Esophagus squamous epithelium (tissue), 5 donors: ENCODE results near the gene NDRG3. TPM values are rescaled to one million over a fixed set of nuclear protein-coding genes. Genes with fewer than 3 reads are reported as not detected.

ENCODE experiments used
- DNase-seq: peaks from one replicate; lab custom pipeline; 2025; lab: John Stamatoyannopoulos, UW
- H3K27ac ChIP-seq, 4 donors: fragments of 200-600 bp; sonication (generic); one replicate each; pipeline ENCODE4 v1.5.1; 2016 to 2019; ENCODE audit warnings: mild to moderate bottlenecking in 1 of 4
- H3K27me3 ChIP-seq, 4 donors: fragments of 200-600 bp; sonication (generic); 1 replicate in 3 of 4; 2 replicates in 1 of 4; pipeline versions ENCODE4 v1.5.1 to v1.6.0; 2017 to 2021; ENCODE audit warnings: antibody characterized with exemption in 1 of 4
- H3K36me3 ChIP-seq, 3 donors: fragments of 200-600 bp; sonication (generic); one replicate each; pipeline ENCODE4 v1.5.1; 2016 to 2019
- H3K4me1 ChIP-seq, 3 donors: fragments of 200-600 bp; sonication (generic); one replicate each; pipeline ENCODE4 v1.5.1; 2017 to 2019
- H3K4me3 ChIP-seq, 4 donors: fragments of 200-600 bp; sonication (generic); 1 replicate in 3 of 4; 2 replicates in 1 of 4; pipeline ENCODE4 v1.5.1; 2016 to 2019; ENCODE audit warnings: mild to moderate bottlenecking in 2 of 4, moderate library complexity in 1 of 4
- H3K9me3 ChIP-seq, 3 donors: fragments of 200-600 bp; sonication (generic); one replicate each; pipeline ENCODE4 v1.5.1; 2016 to 2019
- CTCF ChIP-seq, 6 experiments: fragments of 450-650 bp in 4 of 6; fragments of 200-600 bp in 2 of 6; sonication (generic) in 2 of 6; IDR thresholded peaks; one replicate each; pipeline ENCODE4 v1.5.1; 2016 to 2019; ENCODE audit warnings: antibody characterized with exemption in 6 of 6, mild to moderate bottlenecking in 4 of 6, moderate library complexity in 4 of 6
- POLR2A ChIP-seq, 4 donors: fragments of 450-650 bp; IDR thresholded peaks; one replicate each; pipeline ENCODE4 v1.6.1; 2017; ENCODE audit warnings: antibody characterized with exemption in 4 of 4, mild to moderate bottlenecking in 4 of 4, moderate library complexity in 3 of 4
- WGBS, 2 donors: methylation state at CpG; one replicate each; pipeline ENCODE4 v1.1.5; 2018; 5-methylcytosine and 5-hydroxymethylcytosine counted together
- intact Hi-C: fragments of 100-400 bp; cut with DNase I; formaldehyde crosslinking; loops from one replicate; pipeline ENCODE4 v1.15.0; 2022
- total RNA-seq, 4 donors: library from RNA; depleted of rRNA; stranded (reverse); fragments of >200 nt; gene quantifications; one replicate each; pipeline ENCODE4 v1.1.0, GENCODE V29; 2016
- donor health status: DM: yes; HTN: yes; CAD: no.

Gene NDRG3
- total RNA-seq, 4 donors from 2014 or later, result 13.9 to 23.5 (median 18.1) TPM

- H3K4me3 ChIP-seq, result no peak overlapping the region
- H3K36me3 ChIP-seq, result peaks cover 0 to 84% (median 6%) of the 10 kb centered on the region in 3 donors
- DNase-seq, result no peak
- no peak overlapping the region for H3K27ac ChIP-seq
- H3K4me1 ChIP-seq, result no peaks in the 10 kb centered on the region
- H3K27me3 ChIP-seq, result no peaks in the 10 kb centered on the region
- H3K9me3 ChIP-seq, result no peaks in the 10 kb centered on the region
- intact Hi-C loops, result no loop called here
- TF ChIP-seq POLR2A (IDR thresholded peaks at IDR 0.05) (no peak), CTCF (IDR thresholded peaks at IDR 0.05) (no peak)
- WGBS, 2 donors, result 78 to 97% methylated on average over 3 to 5 of the region's 8 CpGs
Observed at GRCh38 chr20:36654506-36654905, 91.4 kb downstream of the NDRG3 start.

GRCh38 chr20:36653456-36653855, 92.4 kb downstream of the NDRG3 start:
- H3K27me3 ChIP-seq, result no peaks in the 10 kb centered on the region
- no peak overlapping the region for H3K27ac ChIP-seq
- WGBS, 2 donors, result 88 to 89% methylated on average over 9 of the region's 9 CpGs
- no peaks in the 10 kb centered on the region for H3K9me3 ChIP-seq
- no peaks in the 10 kb centered on the region for H3K4me1 ChIP-seq
- no peak overlapping the region for H3K4me3 ChIP-seq
- H3K36me3 ChIP-seq, result peaks cover 0 to 75% (median 6%) of the 10 kb centered on the region in 3 donors
- intact Hi-C loops, result no loop called here
- no peak for DNase-seq
- TF ChIP-seq CTCF (IDR thresholded peaks at IDR 0.05) (no peak), POLR2A (IDR thresholded peaks at IDR 0.05) (no peak)

GRCh38 chr20:36647196-36648121, 98.4 kb downstream of the NDRG3 start:
- WGBS, 2 donors, result 66 to 70% methylated on average over 7 to 8 of the region's 8 CpGs
- no peak for TF ChIP-seq POLR2A (IDR thresholded peaks at IDR 0.05)
- TF ChIP-seq CTCF (IDR thresholded peaks at IDR 0.05), result no peak
- no peaks in the 10 kb centered on the region for H3K9me3 ChIP-seq
- DNase-seq, result no peak
- H3K4me3 ChIP-seq, result no peak overlapping the region
- intact Hi-C loops, result no loop called here
- H3K4me1 ChIP-seq, result peaks cover 0 to 10% (median 3%) of the 10 kb centered on the region in 3 donors
- no peak overlapping the region for H3K27ac ChIP-seq
- H3K27me3 ChIP-seq, result peaks cover 0 to 20% (median 0%) of the 10 kb centered on the region in 4 donors
- peaks cover 0 to 16% (median 0%) of the 10 kb centered on the region in 3 donors for H3K36me3 ChIP-seq

DNA sequence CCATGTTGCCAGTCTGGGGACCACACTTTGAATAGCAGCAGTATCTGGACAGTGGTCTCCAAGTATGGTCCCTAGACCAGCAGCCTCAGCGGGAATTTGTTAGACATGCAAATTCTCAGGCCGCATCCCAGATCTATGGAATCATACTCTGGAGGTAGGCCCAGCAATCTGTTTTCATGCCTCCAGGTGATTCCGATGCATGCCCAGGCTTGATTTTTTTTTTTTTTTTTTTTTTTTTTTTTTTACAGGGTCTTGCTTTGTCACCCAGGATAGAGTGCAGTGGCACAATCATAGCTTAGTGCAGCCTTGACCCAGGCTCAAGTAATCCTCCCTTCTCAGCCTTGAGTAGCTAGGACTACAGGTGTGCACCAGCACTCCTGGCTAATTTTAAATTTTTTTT, 99.2 kb downstream of the NDRG3 start:
- Histone ChIP-seq H3K9me3 (no peaks in the 10 kb centered on the region), H3K36me3 (peaks cover 0 to 8% (median 0%) of the 10 kb centered on the region in 3 donors), H3K27me3 (peaks cover 0 to 20% (median 0%) of the 10 kb centered on the region in 4 donors), H3K27ac (no peak overlapping the region), H3K4me1 (peaks cover 0 to 10% (median 3%) of the 10 kb centered on the region in 3 donors), H3K4me3 (no peak overlapping the region)
- intact Hi-C loops, result no loop called here
- no peak for TF ChIP-seq POLR2A (IDR thresholded peaks at IDR 0.05)
- no peak for TF ChIP-seq CTCF (IDR thresholded peaks at IDR 0.05)
- WGBS, 2 donors, result 56 to 58% methylated on average over 3 of the region's 3 CpGs
- no peak for DNase-seq

- Histone ChIP-seq H3K9me3 (no peaks in the 10 kb centered on the region), H3K4me1 (peaks cover 0 to 10% (median 3%) of the 10 kb centered on the region in 3 donors), H3K27me3 (peaks cover 0 to 20% (median 0%) of the 10 kb centered on the region in 4 donors), H3K4me3 (peak within 1 kb of the TSS in 2 of 4 donors; percentile 25 to 42), H3K27ac (peak within 1 kb of the TSS in 3 of 4 donors; percentile 5 to 54 (median 27)), H3K36me3 (peaks cover 0 to under 1% (median 0%) of the 10 kb centered on the region in 3 donors)
- TF ChIP-seq POLR2A (IDR thresholded peaks at IDR 0.05) (peak in 1 of 4 donors; percentile 42), CTCF (IDR thresholded peaks at IDR 0.05) (no peak)
- no peak for DNase-seq
- intact Hi-C loops, result no loop called here
- WGBS, 2 donors, result 63 to 74% methylated on average over 4 to 8 of the region's 9 CpGs
Observed at GRCh38 chr20:36645998-36646397, 99.9 kb downstream of the NDRG3 start, which contains the start of gene SLA2. Gene SLA2 (minus strand): TSS chr20:36646196. CDS start chr20:36641335, 4,861 bp downstream.
